ENCODE results near the gene FOLR1. TPM values are rescaled to one million over a fixed set of nuclear protein-coding genes. Genes with fewer than 3 reads are reported as not detected.

FOLR1 gene
- total RNA-seq, 1 donor from 2014 or later = not detected

DNA sequence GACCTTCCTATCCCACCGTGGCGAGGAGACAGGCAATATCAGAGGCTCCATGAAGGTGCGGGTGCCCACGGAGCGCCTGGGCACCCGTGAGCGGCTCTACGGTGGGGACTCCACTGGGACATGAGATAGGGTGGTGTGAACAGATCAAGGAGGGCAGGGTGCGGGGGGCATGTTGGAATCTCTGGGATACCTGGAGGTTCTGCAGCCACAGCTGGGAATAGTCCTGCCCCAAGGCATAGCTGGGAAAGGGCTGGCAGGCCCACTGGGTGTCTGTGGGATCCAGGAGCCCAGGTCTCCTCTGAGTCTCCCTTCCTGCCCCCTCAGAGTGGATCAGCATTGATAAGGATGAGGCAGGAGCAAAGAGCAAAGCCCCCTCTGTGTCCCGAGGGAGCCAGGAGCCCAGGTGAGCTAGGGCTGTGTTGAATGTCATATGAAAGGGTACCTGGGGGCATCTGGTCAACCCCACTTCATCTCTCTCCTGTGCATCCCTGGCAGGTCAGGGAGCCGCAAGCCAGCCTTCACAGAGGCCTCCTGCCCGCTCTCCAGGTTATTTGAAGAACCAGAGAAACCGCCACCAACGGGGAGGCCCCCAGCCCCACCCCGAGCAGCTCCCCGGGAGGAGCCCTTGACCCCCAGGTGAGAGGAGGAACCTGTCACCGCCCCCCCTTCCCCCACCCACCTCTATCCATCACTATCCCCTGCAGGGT is 43.6 kb downstream of the FOLR1 start:
- no peak for DNase-seq (ENCODE audit: low read depth in 2 of 2)

DNA sequence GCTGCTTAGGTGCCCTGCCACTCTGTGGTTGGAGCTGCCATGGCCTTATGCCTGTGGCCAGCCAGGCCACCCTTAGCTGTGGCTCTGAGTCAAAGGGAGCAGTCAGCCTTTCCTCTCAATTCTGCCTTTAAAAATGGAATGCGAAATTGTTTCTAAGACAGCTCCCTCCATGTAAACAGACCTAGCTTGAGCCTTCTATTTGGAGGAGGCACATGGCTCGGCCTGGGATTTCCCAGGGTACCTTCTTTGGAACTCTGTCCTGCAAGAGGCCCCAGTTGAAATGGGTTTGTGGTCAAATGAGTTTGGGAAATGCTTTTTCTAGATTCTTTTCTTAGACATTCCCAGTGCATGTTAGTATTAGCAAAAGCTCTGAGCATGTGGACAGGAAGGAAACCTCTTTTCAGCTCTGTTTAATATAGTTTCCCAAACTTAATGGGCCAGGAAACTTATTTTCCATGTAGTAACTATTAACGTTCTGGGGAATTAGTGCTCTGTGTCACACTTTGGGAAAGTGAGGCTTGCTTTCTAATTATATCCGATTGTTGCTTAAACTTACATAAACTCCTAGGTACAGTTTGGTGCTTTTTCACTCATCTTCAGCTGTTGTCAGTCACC is 44.2 kb downstream of the FOLR1 start:
- peak in 1 of 2 donors; percentile 12 for DNase-seq (ENCODE audit: low read depth in 2 of 2)

DNA sequence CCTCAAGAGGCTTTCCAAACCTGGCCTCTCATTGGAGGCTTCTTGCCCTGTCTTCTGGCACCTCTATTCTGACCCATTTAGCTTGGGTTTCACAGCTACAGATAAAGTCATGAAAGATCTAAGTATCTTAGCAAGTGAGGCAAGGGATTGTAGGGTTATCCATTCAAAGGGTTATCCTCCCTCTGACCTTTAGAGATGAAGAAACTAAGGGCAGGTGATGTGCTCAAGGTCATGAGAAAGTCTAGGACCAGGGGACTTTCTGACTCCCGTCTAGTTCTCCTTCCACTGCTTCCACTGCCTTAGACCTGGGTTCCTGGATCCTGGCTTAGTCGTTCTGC is 44.8 kb downstream of the FOLR1 start:
- DNase-seq (ENCODE audit: low read depth in 2 of 2) = no peak

DNA sequence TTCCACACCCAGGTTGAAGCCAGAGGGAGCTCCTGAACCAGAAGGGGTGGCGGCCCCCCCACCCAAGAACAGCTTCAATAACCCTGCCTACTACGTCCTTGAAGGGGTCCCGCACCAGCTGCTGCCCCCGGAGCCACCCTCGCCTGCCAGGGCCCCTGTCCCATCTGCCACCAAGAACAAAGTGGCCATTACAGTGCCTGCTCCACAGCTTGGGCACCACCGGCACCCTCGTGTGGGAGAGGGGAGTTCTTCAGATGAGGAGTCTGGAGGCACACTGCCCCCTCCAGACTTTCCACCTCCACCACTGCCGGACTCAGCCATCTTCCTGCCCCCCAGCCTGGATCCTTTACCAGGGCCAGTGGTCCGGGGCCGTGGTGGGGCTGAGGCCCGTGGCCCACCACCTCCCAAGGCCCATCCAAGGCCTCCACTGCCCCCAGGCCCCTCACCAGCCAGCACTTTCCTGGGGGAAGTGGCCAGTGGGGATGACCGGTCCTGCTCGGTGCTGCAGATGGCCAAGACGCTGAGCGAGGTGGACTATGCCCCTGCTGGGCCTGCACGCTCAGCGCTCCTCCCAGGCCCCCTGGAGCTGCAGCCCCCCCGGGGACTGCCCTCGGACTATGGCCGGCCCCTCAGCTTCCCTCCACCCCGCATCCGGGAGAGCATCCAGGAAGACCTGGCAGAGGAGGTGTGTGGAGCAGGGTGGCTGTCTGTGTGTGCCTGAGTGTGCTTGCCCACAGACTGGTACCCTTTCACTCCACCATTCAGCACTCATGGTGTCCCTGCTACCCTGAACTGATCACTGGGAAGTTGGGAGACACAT is 45.4 kb downstream of the FOLR1 start:
- no peak for DNase-seq (ENCODE audit: low read depth in 2 of 2)

DNA sequence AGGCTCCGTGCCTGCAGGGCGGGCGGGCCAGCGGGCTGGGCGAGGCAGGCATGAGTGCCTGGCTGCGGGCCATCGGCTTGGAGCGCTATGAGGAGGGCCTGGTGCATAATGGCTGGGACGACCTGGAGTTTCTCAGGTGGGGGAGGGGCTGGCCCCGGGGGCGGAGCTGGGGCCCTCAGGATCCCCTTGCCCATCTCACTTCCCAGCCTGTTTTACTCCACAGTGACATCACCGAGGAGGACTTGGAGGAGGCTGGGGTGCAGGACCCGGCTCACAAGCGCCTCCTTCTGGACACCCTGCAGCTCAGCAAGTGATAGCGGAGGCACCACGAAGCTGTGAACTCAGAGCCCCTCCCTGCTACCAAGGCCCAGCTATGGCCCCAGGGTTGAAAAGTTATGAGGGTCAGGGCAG is 46.1 kb downstream of the FOLR1 start:
- peak in 1 of 2 donors; percentile 69 for DNase-seq (ENCODE audit: low read depth in 2 of 2)

DNA sequence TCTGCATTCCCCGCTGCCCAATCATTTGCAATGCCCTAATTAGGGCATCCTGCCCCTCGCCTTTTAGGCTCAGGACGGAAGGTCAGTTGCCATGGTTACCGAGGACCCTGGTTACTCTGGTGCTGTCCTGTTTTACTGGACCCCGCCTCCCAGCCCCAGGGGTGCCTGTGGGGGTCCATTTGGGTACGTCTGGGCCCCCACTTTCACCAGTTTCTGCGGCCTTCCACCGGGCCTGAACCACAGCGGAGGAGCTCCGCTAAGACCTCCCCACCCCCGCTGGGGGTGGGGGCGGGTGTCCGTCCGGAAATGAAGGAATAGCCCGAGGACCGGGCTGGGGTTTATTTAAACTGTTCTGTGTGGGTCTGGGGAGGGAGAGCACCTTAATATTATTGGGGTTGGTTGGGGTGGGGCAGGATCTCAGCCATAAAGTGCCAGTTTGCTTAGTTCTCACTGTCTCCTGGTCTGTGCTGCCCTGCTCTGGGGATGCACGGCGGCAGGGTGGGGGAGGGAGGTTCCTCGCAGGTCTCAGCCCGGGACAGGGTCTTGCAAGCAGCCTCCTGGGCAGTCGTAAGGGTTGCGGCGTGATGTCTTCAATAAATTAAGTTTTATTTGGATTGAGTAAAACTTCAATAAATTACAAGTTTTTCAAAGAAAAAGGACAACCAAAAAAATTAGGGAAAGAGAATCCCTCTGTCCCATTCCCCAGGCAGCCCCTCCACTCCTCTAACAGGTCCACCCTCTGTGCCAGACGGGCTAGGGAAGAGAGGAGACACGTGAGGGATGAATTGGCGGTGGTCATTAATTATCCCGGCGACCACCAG is 46.8 kb downstream of the FOLR1 start:
- DNase-seq (ENCODE audit: low read depth in 2 of 2) = no peak

DNA sequence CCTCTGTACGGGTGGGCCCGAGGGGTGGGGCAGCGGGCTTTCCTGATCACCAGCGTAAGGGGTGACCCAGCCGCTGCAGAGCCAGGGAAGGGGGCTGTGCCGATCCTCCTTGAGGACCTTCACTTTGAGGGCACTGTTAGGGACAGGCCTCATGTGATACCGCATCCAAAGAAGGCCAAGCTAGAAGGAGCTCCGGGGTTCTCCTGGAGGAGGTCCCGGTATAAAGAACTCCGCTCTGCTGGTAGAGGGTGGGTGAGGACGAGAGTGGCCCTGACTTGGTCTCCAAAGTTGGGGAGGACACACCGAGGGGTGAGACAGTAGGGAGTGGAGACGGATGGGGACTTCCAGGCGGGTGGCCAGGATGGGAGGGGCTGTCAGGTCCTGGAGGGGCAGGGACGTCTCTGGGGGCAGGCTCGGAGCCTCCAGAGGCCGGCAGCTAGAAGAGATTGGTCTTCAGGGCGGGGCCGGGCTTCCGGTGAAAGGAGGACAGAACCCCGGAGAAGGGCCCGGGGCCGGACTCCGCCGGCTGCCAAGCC is 47.4 kb downstream of the FOLR1 start:
- no peak for DNase-seq (ENCODE audit: low read depth in 2 of 2)

DNA sequence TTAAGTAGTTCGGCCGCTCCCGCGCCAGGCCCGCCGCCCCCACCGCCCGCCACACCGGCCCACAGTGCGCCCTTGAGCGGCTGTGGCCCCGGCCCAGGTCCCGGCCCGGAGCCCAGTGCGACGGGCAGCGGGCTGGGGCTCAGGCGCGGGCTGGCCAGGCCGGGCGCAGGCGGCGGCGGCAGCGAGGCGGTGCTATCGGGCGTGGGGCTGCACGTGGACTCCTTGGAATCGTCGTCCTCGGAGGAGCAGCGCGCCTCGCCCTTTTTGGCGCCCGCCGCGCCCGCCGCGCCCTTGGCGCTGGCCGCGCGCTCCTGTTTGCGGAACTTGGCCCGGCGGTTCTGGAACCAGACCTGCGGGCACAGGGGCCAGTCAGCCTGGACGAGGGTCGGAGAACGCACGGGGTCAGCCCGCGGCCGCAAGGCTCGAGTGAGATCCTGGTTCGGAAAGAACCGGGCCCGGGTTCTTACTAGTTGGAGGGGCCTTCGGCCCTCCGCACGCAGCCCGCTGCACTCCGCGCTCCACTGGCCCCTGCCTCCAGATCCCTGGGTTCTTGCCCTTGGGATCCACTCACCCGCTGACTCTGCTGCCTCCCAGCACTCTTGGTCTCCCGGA is 48.0 kb downstream of the FOLR1 start:
- DNase-seq (ENCODE audit: low read depth in 2 of 2) = peak in 1 of 2 donors; percentile 20

DNA sequence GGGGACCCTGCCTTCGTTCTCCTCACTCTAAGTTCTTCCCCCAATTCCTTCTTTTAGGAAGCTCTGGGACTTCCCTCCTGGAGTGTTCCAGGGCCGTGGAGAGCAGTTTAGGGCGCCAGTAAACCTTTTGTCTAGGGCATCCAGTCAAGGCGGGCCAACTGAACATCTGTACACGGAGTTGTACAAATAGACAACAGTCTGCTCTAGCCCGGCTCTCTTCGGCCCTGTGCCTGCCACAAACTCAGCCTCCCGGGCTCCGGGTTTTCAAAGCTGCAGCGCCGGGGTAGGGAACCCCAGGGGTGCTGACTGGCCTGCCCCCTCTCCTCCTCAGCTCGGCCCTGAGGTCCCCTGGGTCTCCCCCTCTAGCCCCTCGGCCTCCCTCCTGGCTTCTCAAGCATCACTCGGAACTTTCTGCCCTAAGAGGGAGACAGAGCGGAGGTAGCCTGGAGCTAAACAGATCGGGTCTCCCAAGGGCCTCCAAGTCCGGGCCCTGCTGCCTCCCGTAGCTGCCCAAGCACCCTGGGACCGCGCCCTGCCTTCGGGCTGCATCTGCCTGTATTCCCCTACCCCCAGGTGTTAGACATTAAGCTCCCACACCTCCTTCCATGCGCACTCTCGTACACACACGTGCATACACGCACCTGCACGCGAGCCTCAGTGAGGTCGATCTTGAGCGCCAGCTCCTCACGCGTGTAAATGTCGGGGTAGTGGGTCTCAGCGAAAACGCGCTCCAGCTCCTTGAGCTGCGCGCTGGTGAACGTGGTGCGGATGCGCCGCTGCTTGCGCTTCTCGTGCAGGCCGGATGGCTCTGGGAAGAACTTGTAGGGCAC is 48.7 kb downstream of the FOLR1 start:
- no peak for DNase-seq (ENCODE audit: low read depth in 2 of 2)

DNA sequence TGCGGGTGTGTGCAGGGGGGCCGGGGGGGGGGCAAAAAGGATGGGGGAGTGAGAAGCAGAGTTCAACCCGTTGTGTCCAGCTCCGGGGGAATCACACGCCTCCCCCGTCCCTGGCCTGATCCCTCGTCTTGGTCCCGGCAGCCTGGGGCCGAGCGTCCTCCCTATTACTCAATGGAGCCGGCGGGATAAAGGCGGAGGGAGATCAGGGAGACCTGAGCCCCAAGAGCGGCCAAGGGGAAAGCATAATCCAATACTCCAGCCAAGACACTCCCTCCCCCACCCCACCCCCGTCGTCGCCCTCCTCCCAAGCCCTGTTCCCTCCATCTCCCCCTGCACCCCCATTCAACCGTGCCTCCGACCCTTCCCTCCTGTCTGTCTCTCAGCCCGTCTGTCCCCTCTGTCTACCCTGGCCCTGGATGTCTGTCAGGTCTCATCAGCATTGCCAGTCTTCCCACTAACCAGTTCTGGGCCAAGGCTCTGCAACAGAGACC is 49.4 kb downstream of the FOLR1 start:
- no peak for DNase-seq (ENCODE audit: low read depth in 2 of 2)

DNA sequence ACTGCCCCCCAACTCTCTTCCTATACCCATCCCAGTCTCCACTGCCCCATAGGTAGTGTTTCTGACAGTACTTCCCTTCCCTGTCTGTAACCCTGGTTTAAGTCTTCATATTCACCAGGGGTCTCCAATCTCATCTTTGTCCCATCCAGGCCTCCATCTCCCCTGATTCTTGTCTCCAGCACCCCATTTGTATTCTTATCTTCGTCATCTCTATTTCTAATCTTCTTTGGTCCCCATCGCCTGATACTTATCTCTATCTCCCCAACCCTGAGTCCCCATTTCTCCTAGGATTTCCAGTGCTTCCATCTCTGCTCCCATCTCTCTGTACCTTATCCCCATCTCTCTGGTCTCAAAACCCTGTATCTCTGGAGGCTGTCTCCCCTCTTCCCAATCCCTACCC is 50.2 kb downstream of the FOLR1 start:
- DNase-seq (ENCODE audit: low read depth in 2 of 2) = no peak

DNA sequence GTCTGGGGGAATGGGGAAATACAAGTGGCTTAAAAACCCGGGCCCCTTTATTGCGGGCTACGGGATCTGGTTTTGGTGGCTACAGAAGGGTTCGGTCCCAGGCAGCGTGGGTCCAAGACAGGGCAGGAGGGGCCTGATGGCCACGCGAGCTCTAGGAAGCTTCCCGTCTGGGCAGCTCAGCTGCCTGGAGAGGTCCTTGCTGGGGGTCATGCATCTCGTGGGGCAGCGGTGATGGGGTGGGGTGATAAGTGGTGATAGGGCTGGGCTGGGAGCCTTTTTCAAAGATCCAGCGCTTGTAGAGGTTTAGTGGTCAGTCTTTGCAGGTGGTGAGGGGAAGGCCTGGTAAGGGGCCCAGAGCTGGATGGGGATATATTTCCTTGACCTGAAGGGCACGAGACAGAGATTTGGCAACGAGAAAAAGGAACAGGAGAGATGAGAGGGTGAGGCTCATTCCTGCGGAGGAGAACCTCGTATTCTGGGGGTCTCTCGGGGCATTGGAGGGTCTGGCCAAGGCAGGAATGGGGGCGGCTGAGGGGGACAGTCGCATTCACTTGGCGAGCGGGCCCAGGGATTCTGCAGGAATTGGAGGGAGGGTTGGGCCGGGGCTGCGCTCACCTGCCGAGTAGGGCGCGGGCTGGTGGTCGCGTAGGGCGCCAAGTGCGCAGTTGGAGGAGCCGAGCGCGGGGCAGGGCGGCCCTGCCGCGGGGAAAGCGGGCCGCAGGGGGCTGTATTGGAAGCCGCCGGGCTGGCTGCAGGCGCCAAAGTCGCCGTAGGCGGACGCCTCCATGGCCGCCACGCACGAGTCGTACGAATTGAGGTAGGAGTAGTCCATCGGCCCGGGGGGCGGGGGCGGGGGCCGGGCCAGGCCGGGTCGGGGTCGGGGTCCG is 51.5 kb downstream of the FOLR1 start:
- DNase-seq (ENCODE audit: low read depth in 2 of 2) = no peak

DNA sequence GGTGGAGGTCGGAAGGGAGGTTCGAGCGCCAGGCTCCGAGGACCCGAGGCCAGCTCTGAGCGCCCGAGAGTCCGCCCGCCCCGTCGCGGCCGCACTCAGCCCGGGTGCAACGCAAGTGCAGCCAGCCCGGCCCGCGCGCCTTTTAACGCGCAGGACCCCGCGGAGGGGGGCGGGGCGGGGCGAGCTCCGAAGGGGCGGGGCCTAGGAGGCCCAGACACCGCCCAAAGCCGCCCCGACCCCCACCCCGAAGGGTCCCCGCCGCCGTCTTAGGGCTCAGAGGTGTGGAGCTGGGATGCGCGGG is 52.1 kb downstream of the FOLR1 start, which contains the start of gene PHOX2A:
TSS of gene PHOX2A (minus strand) at position 117 of the 301 bp plus-strand sequence. CDS start 172 bp downstream, outside the sequence.
- no peak for DNase-seq (ENCODE audit: low read depth in 2 of 2)

DNA sequence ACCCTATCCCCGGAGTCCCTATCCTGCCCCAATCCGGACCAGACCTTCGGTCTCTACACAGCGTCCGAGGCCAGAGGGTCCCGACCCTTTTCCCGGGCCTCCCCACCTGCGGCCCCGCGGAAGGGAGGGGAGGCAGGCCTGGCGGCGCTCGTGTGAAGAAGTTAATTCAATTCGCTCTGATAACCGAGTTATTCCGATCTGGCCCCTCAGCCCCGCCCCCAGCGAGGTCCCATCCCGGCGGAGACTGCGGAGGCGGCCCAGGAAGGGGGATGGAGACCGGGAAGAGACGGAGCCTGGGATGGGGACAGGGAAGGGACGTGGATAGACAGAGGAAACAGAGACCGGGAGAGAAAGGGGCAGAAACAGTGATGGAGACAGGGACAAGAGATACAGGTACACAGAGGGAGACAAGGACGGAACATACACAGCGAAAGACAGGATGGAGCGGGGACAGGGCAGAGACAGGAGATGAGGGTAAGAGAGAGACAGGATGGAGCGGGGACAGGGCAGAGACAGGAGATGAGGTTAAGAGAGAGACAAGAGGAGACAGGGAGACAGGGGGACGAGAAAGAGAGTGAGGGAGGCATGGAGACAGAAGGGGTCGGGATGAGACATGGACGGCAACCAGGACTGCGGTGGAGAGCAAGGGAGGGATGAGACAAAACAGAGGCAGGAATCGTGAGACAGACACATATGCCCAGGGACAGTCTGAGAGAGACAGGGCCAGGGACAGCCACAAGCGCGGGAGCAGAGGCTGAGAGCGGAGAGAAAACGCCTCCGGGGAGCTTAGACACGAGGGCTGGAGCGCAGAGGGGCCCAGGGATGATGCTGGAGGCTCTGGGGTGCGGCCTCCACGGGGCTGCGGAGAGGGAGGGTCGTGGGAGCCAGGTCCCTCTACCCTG is 52.7 kb downstream of the FOLR1 start:
- no peak for DNase-seq (ENCODE audit: low read depth in 2 of 2)

DNA sequence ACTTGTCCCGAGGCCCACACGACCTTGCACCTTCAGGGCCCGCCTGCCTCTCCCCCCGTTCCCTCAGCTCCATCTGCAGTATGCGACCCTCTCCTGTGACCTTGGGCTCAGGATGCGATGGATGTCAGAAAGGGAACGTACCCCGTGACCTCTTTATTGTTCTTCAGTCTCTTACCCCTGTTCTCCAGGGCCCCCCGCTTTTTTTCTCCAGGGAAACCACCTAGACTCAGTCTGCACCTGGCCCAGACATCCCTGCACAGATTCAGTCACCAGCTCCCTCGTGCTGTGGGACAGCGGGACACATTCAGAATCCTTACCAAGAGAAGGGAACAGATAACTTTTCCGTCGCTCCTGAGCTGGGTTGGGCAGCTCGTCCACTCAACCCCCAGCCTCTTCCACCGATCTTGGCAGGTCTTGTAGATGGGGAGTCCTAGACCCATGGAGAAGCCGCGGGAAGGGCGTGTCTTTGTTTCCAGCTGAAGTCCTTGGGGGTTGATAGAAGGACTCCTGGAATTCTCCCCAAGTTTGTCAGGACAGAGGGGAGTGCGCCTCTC is 53.4 kb downstream of the FOLR1 start:
- DNase-seq (ENCODE audit: low read depth in 2 of 2) = no peak
